Caki2 (cell line): ENCODE data around the gene CDK18. TPM values are rescaled to one million over a fixed set of nuclear protein-coding genes. Genes with fewer than 3 reads are reported as not detected.

ENCODE experiments used
- DNase-seq: peaks from one replicate; pipeline ENCODE4 v3.0.0-alpha.2; 2015; ENCODE audit warnings: low read depth
- in situ Hi-C: cut with HindIII; loops from 2 replicates; pipeline ENCODE4 v1.10.0; 2016; ENCODE audit warnings: low sequenced_read_pairs, low pct_unique_long_range_greater_than_20kb, mixed read lengths
- total RNA-seq: library from RNA; depleted of rRNA; stranded (reverse); fragments of >200 nt; shearing (Covaris generic); gene quantifications from 2 replicates; pipeline ENCODE4 v1.2.3, GENCODE V29; 2014; ENCODE audit warnings: low replicate concordance

Gene CDK18
- total RNA-seq, 1 experiment from 2014 or later: 4.5 TPM

- in situ Hi-C loops: no loop called here
- DNase-seq: no peak
These were observed 4.7 kb upstream of the CDK18 start for GRCh38 chr1:205499789-205500188.

GRCh38 chr1:205500240-205501233 lies 3.9 kb upstream of the CDK18 start:
- DNase-seq: no peak
- in situ Hi-C loops: no loop called here

- in situ Hi-C loops: no loop called here
- no peak for DNase-seq
These were observed 2.2 kb upstream of the CDK18 start for GRCh38 chr1:205502111-205502810.

GRCh38 chr1:205502992-205503391 lies 1.5 kb upstream of the CDK18 start:
- in situ Hi-C loops: no loop called here

GRCh38 chr1:205505076-205505729 lies 734 bp downstream of the CDK18 start:
- no peak for DNase-seq
- in situ Hi-C loops: no loop called here

More at GRCh38 chr1:205502992-205503391, 1.5 kb upstream of the CDK18 start:
- DNase-seq: no peak

GRCh38 chr1:205505791-205506190 lies 1.3 kb downstream of the CDK18 start:
- peak; percentile 32 for DNase-seq
- in situ Hi-C loops: no loop called here

- no peak for DNase-seq
- in situ Hi-C loops: no loop called here
These were observed 2.1 kb downstream of the CDK18 start for GRCh38 chr1:205506409-205507200.

GRCh38 chr1:205508227-205508714 lies 3.8 kb downstream of the CDK18 start:
- DNase-seq: no peak
- in situ Hi-C loops: no loop called here

GRCh38 chr1:205510308-205510950 lies 6.0 kb downstream of the CDK18 start:
- no peak for DNase-seq
- in situ Hi-C loops: no loop called here

- in situ Hi-C loops: no loop called here
These were observed 6.5 kb downstream of the CDK18 start for GRCh38 chr1:205510951-205511330.

GRCh38 chr1:205512059-205513045 lies 7.9 kb downstream of the CDK18 start:
- DNase-seq: no peak
- in situ Hi-C loops: no loop called here

More at GRCh38 chr1:205510951-205511330, 6.5 kb downstream of the CDK18 start:
- no peak for DNase-seq

- DNase-seq: no peak
- in situ Hi-C loops: no loop called here
These were observed 9.3 kb downstream of the CDK18 start for GRCh38 chr1:205513774-205514173.

GRCh38 chr1:205514211-205515142 lies 10.0 kb downstream of the CDK18 start:
- in situ Hi-C loops: no loop called here
- no peak for DNase-seq

- in situ Hi-C loops: no loop called here
- no peak for DNase-seq
These were observed 11.3 kb downstream of the CDK18 start for GRCh38 chr1:205515781-205516253.

- in situ Hi-C loops: no loop called here
- DNase-seq: no peak
These were observed 11.9 kb downstream of the CDK18 start for GRCh38 chr1:205516362-205516761.
